Fibroblast of the conjunctiva (primary cell): ENCODE data around the gene FSIP1.

Source experiments
- DNase-seq: peaks from one replicate; pipeline ENCODE4 v3.0.0-alpha.2; 2010; ENCODE audit warnings: low read depth

FSIP1 gene

DNA sequence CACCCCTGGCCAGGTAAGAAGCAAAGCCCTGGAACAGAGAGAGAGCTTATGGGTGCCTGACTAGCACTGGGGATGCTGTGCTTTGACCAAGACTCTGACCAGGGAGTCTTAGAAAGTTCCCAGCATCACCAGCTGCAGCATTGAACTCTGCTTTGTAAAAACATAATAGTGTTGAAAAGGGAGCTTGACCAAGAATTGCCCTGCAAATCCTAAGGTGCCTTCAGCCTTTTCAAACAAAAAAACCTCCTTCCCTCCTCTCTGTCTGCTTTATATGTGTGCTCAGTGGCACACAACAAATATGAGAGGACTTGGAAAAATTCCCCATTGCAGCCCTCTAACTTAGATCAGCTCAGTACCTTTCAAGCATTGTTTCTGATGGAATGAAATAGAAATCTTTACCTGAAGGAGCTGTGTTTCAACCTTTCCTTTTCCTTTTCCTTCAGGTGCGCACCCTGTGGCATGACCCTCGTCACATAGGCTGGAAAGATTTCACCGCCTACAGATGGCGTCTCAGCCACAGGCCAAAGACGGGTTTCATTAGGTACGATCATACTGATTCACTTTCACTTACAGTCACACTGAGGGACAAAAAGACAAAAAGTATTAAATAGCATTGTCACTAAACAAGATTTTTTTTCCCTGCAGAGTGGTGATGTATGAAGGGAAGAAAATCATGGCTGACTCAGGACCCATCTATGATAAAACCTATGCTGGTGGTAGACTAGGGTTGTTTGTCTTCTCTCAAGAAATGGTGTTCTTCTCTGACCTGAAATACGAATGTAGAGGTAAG, 188.8 kb downstream of the FSIP1 start:
- DNase-seq, result no peak

DNA sequence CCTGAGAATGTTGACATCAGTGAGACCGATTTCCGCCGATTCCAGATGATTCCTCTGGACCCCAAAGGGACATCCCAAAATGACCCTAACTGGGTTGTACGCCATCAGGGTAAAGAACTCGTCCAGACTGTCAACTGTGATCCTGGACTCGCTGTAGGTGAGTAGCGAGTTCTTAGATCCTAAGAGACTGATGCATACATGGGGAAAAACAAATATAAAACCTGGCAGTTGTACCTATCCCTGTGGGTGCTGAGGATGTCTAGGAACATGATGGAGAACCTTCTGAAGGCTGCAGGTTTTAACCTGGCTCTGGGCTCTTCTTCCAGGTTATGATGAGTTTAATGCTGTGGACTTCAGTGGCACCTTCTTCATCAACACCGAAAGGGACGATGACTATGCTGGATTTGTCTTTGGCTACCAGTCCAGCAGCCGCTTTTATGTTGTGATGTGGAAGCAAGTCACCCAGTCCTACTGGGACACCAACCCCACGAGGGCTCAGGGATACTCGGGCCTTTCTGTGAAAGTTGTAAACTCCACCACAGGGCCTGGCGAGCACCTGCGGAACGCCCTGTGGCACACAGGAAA, 189.5 kb downstream of the FSIP1 start:
- no peak for DNase-seq

DNA sequence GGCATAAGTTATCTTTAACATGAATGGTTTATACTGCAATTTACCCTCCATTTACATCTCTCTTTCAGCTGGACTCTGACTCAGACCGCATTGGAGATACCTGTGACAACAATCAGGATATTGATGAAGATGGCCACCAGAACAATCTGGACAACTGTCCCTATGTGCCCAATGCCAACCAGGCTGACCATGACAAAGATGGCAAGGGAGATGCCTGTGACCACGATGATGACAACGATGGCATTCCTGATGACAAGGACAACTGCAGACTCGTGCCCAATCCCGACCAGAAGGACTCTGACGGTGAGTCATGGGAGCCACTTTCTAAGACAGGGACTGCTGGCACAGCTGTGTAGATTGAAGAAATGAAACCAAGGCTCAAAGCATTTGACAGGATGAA, 190.1 kb downstream of the FSIP1 start:
- DNase-seq, result no peak

DNA sequence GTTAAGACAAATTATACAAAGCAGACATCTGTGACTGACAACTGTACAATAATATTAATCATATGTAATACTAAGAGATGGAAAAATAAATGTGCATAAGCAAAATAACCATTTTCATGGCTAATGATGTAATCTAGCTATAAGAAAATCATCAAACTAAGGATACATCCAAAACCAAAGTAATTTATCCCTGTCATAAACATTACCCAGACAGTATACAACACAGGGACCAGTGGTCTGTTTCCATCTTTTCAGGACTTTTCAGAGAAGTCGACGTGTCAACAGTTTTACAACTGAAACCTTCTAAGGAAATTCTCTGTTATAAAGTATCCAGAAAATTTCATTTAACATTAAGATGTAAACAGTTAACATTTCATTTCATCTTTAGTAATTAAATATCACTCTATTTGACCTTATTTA, 190.7 kb downstream of the FSIP1 start:
- no peak for DNase-seq

DNA sequence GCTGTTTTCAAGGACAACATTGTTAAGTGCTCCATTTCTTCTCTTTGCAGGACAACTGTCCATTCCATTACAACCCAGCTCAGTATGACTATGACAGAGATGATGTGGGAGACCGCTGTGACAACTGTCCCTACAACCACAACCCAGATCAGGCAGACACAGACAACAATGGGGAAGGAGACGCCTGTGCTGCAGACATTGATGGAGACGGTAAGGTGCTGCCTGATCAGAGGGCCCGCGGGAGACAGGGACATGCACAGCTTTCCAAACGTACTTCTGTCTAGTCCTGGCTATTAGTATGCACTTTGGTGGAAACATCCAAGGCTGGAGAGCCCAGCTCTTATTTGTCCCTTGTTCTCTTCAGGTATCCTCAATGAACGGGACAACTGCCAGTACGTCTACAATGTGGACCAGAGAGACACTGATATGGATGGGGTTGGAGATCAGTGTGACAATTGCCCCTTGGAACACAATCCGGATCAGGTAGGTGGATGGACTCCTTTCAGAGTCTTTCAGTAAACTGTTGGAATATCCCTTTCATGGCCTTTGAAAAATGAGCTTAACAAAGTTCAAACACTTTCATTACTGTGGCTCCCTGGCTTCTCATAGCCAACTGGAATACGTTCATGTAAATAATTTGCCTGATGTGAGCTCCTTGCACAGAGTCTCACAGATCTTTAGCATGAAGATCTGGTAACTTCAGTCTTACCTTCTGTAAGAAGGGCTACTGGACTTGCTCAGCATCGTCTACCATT, 191.3 kb downstream of the FSIP1 start:
- no peak for DNase-seq

DNA sequence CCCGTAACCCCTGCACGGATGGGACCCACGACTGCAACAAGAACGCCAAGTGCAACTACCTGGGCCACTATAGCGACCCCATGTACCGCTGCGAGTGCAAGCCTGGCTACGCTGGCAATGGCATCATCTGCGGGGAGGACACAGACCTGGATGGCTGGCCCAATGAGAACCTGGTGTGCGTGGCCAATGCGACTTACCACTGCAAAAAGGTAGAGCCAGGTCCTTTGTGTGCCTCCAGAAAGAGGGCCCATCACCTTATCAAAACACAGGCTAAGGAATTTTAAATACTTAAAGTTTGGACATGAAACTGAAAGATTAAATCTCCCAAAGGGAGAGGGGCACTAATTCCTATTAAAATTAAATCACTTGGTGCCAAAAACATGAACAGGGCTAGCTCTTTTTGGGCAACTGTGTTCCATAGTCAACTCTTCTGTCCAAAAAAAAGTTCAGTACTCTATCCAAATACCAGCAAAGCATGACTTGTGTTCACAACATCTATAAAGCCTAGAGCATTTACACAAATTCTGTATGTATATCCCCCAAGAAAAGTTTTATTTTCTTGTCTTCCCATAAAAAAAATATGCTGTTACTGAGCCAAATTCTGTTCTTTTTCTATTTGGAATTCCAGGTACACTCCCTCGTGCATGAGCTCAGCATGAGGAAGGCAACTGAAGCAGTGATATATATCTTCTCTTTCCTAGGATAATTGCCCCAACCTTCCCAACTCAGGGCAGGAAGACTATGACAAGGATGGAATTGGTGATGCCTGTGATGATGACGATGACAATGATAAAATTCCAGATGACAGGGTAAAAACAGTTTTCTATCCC, 192.6 kb downstream of the FSIP1 start:
- DNase-seq, result no peak

DNA sequence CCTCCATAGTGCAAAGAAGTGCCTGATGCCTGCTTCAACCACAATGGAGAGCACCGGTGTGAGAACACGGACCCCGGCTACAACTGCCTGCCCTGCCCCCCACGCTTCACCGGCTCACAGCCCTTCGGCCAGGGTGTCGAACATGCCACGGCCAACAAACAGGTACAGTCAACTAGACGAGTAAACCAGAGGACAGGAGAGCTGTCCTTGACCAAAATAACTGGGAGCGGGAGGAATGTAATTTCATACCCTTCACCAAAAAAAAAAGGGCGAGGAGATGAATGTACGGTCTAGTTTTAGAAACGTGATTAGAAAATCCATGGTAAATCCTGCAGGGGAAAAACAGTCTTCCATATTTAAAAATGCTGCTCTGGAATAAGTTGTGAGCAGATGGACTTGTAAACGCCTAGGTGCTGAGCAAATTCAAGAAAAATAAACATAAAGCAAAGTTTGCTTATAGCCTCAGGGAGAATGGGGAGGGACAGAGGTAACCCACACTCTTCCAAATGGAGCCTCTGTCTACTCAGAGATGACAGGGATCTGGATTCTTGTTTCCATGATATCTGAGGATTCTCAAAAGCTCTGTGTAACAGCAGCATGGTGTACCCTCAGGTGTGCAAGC, 193.3 kb downstream of the FSIP1 start:
- DNase-seq, result no peak

DNA sequence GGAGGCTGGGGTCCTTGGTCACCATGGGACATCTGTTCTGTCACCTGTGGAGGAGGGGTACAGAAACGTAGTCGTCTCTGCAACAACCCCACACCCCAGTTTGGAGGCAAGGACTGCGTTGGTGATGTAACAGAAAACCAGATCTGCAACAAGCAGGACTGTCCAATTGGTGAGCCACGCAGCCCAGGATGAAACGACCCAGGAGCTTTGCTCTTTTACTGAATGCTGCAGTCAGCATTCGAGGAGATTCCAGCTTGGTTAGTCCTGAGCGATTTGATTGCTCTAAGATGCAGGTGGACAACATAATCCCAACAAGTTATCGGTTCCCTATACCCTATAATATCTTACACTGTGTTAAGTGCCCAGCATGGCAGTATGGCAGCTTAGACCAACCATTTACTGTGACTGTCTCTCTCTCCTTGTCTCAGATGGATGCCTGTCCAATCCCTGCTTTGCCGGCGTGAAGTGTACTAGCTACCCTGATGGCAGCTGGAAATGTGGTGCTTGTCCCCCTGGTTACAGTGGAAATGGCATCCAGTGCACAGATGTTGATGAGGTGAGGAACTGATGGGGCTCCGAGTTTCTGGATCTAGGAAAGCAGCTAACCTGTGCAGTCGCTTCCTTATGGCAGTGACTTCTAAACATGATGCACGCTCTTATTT, 194.0 kb downstream of the FSIP1 start:
- no peak for DNase-seq

DNA sequence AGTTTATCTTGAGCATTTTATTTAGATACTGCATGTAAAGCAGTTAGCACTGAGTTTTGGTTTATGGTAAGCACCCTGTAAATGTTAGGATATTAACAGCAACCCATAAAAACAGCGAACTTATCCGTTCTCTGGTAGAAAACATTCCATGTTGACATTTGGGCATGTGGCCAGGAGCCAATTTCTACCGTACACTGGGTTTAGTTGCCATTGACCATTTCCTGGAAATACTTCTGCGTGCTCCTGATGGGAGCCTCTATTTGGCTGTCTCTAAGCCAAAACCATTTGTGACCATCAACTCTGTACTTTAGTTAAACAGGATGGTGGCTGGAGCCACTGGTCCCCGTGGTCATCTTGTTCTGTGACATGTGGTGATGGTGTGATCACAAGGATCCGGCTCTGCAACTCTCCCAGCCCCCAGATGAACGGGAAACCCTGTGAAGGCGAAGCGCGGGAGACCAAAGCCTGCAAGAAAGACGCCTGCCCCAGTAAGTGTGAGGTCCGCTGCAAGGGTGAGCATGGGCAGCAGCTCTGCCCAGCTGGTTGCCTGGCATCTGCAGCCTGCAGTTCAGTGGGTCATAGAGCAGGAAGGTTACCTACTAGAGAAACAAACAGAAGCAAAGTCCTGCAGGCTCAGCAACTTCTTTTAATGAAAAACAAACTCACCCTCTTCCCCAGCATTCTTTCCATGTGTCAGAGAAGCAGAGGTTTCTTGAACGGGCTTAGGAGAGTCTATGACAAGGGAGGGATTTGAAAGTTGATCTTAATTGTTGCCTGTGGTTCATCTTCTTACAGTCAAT, 194.7 kb downstream of the FSIP1 start:
- no peak for DNase-seq

DNA sequence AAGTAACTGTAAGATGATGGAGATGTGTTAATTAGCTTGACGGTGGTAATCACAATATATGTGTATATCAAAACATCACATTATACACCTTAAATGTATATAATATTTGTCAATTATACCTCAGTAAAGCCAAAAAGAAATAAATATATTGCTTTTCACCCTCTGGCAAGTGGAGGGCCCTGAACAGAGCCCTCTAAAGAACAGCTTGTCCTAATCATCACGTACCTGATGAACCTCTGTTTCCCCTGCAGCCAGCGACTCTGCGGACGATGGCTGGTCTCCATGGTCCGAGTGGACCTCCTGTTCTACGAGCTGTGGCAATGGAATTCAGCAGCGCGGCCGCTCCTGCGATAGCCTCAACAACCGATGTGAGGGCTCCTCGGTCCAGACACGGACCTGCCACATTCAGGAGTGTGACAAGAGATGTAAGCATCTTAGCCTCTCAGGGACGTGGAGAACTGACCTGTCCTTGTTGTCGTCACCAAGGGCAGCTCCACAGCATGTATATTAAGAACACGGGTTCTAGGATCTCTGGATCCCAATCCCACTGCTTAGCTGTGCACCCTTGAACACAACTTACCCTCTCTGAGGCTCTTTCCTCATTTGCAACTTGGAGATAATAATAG, 195.4 kb downstream of the FSIP1 start:
- DNase-seq, result no peak

DNA sequence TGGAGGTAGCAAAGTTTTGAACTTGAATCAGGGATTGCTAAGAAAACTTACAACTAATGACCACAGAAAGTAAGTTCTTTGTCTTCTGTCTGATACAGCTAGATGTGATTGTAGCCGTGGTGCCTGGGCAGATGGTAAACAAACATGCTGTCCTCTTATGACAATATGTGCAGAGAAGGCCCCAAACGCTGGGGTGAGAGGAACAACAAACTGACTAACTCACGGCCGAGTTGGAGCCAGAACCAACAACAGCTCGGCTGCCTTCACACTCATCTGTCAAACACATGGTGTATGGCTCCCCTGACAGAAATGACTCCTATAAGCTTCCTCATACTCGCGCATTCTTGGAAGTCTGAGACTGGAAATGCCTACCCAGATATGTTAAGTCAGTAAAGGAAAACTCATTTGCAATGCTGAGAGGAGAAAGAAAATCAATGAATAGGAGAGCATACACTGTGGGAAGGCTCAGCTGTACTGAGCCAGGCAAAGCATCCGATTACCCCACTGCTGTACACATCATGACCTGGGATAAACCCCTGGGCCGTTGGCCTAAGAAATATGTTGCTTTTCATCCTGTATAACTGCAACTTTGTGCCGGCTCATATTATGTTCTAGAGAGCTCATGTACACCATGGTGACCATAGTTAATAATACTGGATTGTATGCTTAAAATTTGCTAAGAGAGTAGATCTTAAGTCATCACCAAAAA, 196.1 kb downstream of the FSIP1 start:
- DNase-seq, result peak; percentile 66

DNA sequence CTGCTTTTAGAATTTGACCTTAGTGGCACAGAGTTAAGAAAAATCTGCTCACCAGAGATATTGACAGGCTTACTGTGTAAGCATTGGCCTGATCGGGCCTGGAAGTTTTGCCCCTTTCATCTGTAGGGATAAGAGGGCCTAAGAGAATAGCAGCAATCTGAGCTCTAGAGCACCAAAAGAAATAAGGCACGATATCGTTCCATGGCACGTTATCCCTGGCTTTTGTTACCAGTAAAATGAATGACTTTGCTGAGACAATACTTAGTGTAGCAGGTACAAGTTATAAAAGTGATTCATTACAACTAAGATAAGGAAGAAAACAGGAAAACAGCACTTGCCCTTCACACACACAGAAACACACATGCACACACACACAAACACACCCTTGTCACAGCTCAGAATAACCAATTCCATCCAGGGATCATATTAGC, 196.8 kb downstream of the FSIP1 start:
- DNase-seq, result no peak

DNA sequence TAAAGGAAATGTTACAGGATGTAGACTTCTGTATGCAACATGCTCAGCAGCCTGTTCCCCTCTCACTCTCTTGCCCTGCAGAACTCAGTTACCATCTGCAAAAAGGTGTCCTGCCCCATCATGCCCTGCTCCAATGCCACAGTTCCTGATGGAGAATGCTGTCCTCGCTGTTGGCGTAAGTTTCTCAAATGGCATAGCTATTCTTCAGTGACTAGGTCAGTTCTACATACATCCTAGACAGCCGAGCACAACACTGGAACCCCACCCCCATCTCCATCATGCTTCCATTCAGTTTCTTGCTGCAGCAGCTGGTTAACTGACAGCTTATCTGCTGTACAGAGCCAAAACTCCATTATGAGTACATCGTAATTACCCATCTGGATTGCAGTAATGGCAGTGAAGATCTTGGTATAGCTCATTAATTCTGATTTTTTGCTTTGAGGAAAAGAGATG, 197.2 kb downstream of the FSIP1 start:
- no peak for DNase-seq

DNA sequence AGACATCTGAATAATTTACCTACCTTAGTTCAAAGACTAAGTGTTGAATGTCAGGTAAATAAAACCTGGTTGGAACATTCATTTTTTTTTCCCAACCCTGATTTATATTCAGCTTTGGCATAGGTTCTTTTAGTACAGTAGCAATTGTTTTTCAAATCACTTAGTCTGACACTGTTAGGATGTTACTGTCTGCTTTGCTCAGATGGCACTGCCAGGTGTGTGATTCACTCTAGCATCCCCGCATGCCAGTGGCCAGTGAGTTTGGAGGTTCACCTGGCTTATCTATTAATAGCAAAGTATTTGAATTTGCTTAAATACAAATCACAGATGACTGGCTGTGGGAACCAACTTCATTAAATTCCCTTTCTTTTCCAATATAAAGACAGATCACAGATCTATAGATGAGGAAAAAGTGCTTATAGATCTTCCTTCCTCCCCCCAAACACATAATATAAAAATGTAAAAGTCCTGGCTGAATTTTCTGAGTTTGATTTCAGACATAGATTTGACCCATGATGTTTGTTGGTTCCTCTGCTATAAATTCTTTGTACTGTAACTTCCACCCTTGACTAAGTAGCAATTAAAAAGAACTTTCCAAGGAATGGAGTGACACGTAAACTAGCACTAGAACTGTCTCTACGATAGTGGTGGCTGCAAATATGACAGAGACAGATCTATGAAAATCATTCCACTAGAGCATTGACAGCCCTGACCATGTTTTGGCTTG, 197.8 kb downstream of the FSIP1 start:
- DNase-seq, result no peak

DNA sequence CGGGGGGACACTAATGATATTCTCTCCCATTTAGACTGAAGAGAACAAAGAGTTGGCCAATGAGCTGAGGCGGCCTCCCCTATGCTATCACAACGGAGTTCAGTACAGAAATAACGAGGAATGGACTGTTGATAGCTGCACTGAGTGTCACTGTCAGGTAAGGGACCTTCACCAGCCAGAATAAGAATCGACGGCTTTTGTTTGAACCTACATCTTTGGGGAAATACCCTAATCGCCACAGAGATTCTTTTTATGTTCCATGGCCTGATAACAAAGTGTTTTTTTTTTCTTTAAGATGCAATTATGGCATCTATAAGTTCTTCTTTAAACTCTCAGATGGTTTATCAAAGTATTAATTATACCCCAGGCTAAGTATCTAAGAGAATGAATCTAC, 198.4 kb downstream of the FSIP1 start:
- DNase-seq, result no peak

DNA sequence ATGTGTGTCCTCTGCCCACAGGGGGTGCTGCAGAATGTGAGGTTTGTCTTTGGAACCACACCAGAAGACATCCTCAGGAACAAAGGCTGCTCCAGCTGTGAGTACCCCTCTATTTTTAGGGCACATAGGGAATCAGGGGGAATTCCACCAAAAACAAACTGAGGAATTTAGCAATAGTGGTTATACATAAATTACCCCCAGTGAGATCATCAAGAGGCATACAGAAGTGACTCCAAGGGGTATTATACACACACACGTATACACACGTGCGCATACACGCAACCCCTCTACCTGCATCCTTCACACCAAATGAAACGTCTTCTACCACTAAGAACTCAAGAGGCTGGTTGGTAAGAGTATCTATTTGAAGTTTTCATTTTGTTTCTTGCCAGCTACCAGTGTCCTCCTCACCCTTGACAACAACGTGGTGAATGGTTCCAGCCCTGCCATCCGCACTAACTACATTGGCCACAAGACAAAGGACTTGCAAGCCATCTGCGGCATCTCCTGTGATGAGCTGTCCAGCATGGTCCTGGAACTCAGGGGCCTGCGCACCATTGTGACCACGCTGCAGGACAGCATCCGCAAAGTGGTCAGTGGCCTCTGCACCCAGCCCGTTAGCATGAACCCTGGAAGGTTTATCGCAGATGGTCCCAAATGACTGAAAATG, 198.9 kb downstream of the FSIP1 start:
- no peak for DNase-seq

DNA sequence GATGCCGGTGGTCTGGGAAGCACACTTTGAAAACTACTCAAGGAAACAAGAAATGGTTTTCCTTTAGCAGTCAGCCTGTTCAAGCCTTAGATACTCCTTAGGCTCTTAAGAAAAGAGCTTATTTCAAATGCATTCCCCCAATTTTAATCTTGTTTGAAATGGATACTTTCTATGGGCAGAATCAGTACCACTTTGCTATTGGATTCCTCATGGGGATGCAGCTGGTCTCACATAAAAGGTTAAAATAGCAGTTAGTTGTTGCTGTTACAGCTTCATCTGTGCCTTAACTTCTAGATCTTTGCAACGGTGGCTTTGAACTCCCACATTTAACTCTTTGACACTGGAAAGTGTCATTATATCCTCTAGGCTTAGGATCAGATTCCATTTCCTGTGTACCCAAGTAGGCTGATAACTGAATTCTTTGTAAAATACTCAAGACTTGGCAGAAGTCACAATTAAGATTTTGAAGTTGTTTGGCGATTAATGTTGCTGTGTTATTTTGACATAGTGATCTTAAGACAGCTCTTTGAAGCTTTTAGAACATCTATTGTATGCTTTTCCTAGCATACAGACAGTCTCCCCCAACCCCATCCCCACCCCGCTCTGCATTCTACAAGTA, 199.6 kb downstream of the FSIP1 start:
- no peak for DNase-seq
